HEK293 (cell line): ENCODE results near the gene TRAK1.

Experiments used
- HOXA7 ChIP-seq: sonication (generic); formaldehyde crosslinking; IDR thresholded peaks from 2 replicates; pipeline ENCODE4 v1.8.1; 2022; ENCODE audit warnings: missing genetic modification reagents, borderline replicate concordance
- KLF16 ChIP-seq: fragments of 450-650 bp; formaldehyde crosslinking; IDR thresholded peaks from 2 replicates; pipeline ENCODE4 v1.5.1; 2017; ENCODE audit warnings: missing biosample characterization, missing genetic modification characterization
- REPIN1 ChIP-seq: fragments of 450-650 bp; formaldehyde crosslinking; IDR thresholded peaks from 2 replicates; pipeline ENCODE4 v1.5.1; 2017; ENCODE audit warnings: missing biosample characterization, missing genetic modification characterization, low read depth
- SETDB1 ChIP-seq: IDR thresholded peaks from one replicate; pipeline ENCODE4 v1.6.1; 2017; ENCODE audit warnings: mild to moderate bottlenecking, low read length, moderate library complexity, mixed read lengths; ENCODE audit not compliant: insufficient read length
- YY1 ChIP-seq: fragments of 450-650 bp; formaldehyde crosslinking; IDR thresholded peaks from 2 replicates; pipeline ENCODE4 v1.5.1; 2018; ENCODE audit warnings: missing biosample characterization, missing genetic modification characterization
- ZBTB7A ChIP-seq: fragments of 450-650 bp; formaldehyde crosslinking; IDR thresholded peaks from 2 replicates; pipeline ENCODE4 v1.5.1; 2016; ENCODE audit warnings: low read depth, missing biosample characterization, missing genetic modification characterization
- ZNF10 ChIP-seq: fragments of 450-650 bp; formaldehyde crosslinking; IDR thresholded peaks from 2 replicates; pipeline ENCODE4 v1.5.1; 2017; ENCODE audit warnings: missing biosample characterization, missing genetic modification characterization
- ZNF175 ChIP-seq: fragments of 450-650 bp; formaldehyde crosslinking; IDR thresholded peaks from 2 replicates; pipeline ENCODE4 v1.5.1; 2016; ENCODE audit warnings: missing biosample characterization, missing genetic modification characterization
- ZNF239 ChIP-seq: fragments of 450-650 bp; formaldehyde crosslinking; IDR thresholded peaks from 2 replicates; pipeline ENCODE4 v1.5.1; 2016; ENCODE audit warnings: missing biosample characterization, missing genetic modification characterization
- ZNF776 ChIP-seq: fragments of 450-650 bp; formaldehyde crosslinking; IDR thresholded peaks from 2 replicates; pipeline ENCODE4 v1.5.0; 2017; ENCODE audit warnings: missing biosample characterization, missing genetic modification characterization, borderline replicate concordance
- TF ChIP-seq, protein P1 (sequence below): fragments of 450-650 bp; formaldehyde crosslinking; IDR thresholded peaks from 2 replicates; pipeline ENCODE4 v1.5.1; 2016; ENCODE audit warnings: missing biosample characterization, missing genetic modification characterization
- TF ChIP-seq, protein P2 (sequence below): fragments of 450-650 bp; formaldehyde crosslinking; IDR thresholded peaks from 2 replicates; pipeline ENCODE4 v1.5.1; 2016; ENCODE audit warnings: missing biosample characterization, missing genetic modification characterization
- TF ChIP-seq, protein P3 (sequence below): fragments of 450-650 bp; formaldehyde crosslinking; IDR thresholded peaks from 2 replicates; pipeline ENCODE4 v1.5.1; 2016; ENCODE audit warnings: missing biosample characterization, missing genetic modification characterization

DNA sequence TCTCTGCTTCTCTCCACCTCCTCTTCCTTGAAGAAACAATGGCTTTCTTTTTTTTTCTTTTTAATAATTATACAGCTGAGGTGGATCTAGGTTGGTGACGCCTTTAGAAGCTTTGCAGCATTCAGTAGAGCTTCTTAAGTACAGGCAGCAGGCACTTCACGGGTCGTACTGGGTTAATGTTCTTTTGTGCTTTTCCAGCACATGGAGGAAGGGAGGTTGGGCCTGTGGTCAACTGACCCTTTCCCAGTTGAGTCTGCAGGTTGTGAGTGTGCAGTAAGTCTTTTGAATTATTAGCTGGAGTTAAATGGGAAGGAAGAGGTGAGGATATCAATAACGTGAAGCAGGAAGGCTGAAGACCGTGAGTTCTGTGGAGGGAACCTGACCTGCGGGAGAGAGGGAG, 7.0 kb downstream of the TRAK1 start:
- TF ChIP-seq, protein P1, sequence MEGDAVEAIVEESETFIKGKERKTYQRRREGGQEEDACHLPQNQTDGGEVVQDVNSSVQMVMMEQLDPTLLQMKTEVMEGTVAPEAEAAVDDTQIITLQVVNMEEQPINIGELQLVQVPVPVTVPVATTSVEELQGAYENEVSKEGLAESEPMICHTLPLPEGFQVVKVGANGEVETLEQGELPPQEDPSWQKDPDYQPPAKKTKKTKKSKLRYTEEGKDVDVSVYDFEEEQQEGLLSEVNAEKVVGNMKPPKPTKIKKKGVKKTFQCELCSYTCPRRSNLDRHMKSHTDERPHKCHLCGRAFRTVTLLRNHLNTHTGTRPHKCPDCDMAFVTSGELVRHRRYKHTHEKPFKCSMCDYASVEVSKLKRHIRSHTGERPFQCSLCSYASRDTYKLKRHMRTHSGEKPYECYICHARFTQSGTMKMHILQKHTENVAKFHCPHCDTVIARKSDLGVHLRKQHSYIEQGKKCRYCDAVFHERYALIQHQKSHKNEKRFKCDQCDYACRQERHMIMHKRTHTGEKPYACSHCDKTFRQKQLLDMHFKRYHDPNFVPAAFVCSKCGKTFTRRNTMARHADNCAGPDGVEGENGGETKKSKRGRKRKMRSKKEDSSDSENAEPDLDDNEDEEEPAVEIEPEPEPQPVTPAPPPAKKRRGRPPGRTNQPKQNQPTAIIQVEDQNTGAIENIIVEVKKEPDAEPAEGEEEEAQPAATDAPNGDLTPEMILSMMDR (tag by site-specific recombination), result no peak
- TF ChIP-seq YY1 (tag by site-specific recombination) (no peak), SETDB1 (no peak), REPIN1 (no peak), ZNF10 (tag by site-specific recombination) (no peak), ZNF239 (tag by site-specific recombination) (no peak), KLF16 (tag by site-specific recombination) (no peak), HOXA7 (no peak), ZBTB7A (tag by site-specific recombination) (no peak), ZNF175 (no peak), ZNF776 (tag by site-specific recombination) (no peak)
- TF ChIP-seq, protein P2, sequence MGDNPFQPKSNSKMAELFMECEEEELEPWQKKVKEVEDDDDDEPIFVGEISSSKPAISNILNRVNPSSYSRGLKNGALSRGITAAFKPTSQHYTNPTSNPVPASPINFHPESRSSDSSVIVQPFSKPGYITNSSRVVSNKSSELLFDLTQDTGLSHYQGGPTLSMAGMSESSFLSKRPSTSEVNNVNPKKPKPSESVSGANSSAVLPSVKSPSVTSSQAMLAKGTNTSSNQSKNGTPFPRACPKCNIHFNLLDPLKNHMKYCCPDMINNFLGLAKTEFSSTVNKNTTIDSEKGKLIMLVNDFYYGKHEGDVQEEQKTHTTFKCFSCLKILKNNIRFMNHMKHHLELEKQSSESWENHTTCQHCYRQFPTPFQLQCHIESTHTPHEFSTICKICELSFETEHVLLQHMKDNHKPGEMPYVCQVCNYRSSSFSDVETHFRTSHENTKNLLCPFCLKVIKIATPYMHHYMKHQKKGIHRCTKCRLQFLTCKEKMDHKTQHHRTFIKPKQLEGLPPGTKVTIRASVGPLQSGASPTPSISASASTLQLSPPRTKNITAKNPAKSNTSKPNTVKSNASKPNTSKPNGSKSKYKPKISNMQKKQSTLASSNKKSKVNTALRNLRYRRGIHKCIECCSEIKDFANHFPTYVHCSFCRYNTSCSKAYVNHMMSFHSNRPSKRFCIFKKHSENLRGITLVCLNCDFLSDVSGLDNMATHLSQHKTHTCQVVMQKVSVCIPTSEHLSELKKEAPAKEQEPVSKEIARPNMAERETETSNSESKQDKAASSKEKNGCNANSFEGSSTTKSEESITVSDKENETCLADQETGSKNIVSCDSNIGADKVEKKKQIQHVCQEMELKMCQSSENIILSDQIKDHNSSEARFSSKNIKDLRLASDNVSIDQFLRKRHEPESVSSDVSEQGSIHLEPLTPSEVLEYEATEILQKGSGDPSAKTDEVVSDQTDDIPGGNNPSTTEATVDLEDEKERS (tag by site-specific recombination), result no peak
- TF ChIP-seq, protein P3, sequence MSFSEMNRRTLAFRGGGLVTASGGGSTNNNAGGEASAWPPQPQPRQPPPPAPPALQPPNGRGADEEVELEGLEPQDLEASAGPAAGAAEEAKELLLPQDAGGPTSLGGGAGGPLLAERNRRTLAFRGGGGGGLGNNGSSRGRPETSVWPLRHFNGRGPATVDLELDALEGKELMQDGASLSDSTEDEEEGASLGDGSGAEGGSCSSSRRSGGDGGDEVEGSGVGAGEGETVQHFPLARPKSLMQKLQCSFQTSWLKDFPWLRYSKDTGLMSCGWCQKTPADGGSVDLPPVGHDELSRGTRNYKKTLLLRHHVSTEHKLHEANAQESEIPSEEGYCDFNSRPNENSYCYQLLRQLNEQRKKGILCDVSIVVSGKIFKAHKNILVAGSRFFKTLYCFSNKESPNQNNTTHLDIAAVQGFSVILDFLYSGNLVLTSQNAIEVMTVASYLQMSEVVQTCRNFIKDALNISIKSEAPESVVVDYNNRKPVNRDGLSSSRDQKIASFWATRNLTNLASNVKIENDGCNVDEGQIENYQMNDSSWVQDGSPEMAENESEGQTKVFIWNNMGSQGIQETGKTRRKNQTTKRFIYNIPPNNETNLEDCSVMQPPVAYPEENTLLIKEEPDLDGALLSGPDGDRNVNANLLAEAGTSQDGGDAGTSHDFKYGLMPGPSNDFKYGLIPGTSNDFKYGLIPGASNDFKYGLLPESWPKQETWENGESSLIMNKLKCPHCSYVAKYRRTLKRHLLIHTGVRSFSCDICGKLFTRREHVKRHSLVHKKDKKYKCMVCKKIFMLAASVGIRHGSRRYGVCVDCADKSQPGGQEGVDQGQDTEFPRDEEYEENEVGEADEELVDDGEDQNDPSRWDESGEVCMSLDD, result no peak
